Uterus (tissue), 4 donors: Measurements from ENCODE around the gene NTF4. TPM values are rescaled to one million over a fixed set of nuclear protein-coding genes. Genes with fewer than 3 reads are reported as not detected.
"Not testable (repeated sequence)": the region's sequence is repeated elsewhere in the genome, so short reads cannot be mapped to it uniquely, and the experiment has no call there.

ENCODE experiments used
- DNase-seq, 2 donors: peaks; one replicate each; pipeline ENCODE4 v3.0.0-alpha.2; 2019 to 2020
- H3K27ac ChIP-seq, 2 donors: fragments of 200-600 bp; sonication (generic); 1 replicate in 1 of 2; 2 replicates in 1 of 2; pipeline ENCODE4 v1.5.1; 2016 to 2018
- H3K27me3 ChIP-seq, 2 donors: fragments of 200-600 bp; sonication (generic); one replicate each; pipeline ENCODE4 v1.5.1; 2018 to 2019; ENCODE audit warnings: control low read depth in 1 of 2
- H3K36me3 ChIP-seq, 2 donors: fragments of 200-600 bp; sonication (generic); one replicate each; pipeline ENCODE4 v1.5.1; 2019; ENCODE audit warnings: control low read depth in 1 of 2
- H3K4me1 ChIP-seq, 2 donors: fragments of 200-600 bp; sonication (generic); one replicate each; pipeline ENCODE4 v1.5.1; 2018 to 2019; ENCODE audit warnings: control low read depth in 1 of 2
- H3K4me3 ChIP-seq, 2 donors: fragments of 200-600 bp; sonication (generic); 1 replicate in 1 of 2; 2 replicates in 1 of 2; pipeline ENCODE4 v1.5.1; 2018 to 2019; ENCODE audit warnings: mild to moderate bottlenecking in 1 of 2
- H3K9me3 ChIP-seq, 2 donors: fragments of 200-600 bp; sonication (generic); one replicate each; pipeline ENCODE4 v1.5.1; 2019; ENCODE audit warnings: control low read depth in 1 of 2
- POLR2A ChIP-seq, 2 donors: fragments of 450-650 bp; IDR thresholded peaks; one replicate each; pipeline ENCODE4 v1.6.1; 2016; ENCODE audit warnings: antibody characterized with exemption in 2 of 2, mild to moderate bottlenecking in 1 of 2, moderate library complexity in 1 of 2
- intact Hi-C: fragments of 100-400 bp; cut with DNase I; formaldehyde crosslinking; loops from one replicate; pipeline ENCODE4 v1.15.1; 2023; ENCODE audit warnings: low total_unique reads
- total RNA-seq, 4 donors: library from RNA; depleted of rRNA in 3 of 4; stranded (reverse); fragments of >200 nt in 3 of 4; gene quantifications; one replicate each; pipeline versions ENCODE4 v1.1.0 to v1.2.4, GENCODE V29; 2014 to 2023
- TF ChIP-seq, protein P1 (sequence below), 4 experiments: fragments of 200-600 bp in 2 of 4; fragments of 450-650 bp in 2 of 4; sonication (generic) in 2 of 4; IDR thresholded peaks; one replicate each; pipeline ENCODE4 v1.5.1; 2016 to 2019; ENCODE audit warnings: antibody characterized with exemption in 4 of 4, mild to moderate bottlenecking in 2 of 4, moderate library complexity in 1 of 4
- donor health status: DM: yes; HTN: yes; CAD: no.

Gene NTF4
- total RNA-seq, 4 donors from 2014 or later: 0.64 to 2.2 TPM; not detected in 2

DNA sequence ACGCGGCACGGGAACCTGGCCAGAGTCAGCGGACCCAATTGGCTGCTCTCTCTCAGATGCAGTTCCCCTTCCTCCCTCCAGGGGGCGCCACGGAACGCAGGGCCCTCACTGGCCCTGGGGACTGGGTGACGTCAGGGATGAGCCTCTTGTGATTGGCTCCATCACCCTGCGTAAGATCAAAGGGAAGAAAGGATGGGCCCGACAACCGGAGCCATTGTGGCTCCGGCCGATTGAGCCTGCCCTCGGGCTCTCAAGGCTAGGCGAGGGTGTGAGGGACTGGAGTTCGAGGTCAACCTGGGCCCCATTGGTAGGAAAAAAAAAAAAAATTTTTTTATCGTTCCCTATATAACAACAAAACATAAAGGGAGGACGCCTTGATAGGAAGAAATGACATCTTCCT lies 27.8 kb downstream of the NTF4 start, which contains the start of gene CGB1:
TSS of gene CGB1 (minus strand) at position 81 of the 400 bp plus-strand sequence. CDS start 184 bp downstream, outside the sequence.
- H3K4me3 ChIP-seq, H3K27me3 ChIP-seq, H3K9me3 ChIP-seq, DNase-seq, H3K4me1 ChIP-seq, H3K36me3 ChIP-seq, H3K27ac ChIP-seq, intact Hi-C loops: not testable (repeated sequence)

DNA sequence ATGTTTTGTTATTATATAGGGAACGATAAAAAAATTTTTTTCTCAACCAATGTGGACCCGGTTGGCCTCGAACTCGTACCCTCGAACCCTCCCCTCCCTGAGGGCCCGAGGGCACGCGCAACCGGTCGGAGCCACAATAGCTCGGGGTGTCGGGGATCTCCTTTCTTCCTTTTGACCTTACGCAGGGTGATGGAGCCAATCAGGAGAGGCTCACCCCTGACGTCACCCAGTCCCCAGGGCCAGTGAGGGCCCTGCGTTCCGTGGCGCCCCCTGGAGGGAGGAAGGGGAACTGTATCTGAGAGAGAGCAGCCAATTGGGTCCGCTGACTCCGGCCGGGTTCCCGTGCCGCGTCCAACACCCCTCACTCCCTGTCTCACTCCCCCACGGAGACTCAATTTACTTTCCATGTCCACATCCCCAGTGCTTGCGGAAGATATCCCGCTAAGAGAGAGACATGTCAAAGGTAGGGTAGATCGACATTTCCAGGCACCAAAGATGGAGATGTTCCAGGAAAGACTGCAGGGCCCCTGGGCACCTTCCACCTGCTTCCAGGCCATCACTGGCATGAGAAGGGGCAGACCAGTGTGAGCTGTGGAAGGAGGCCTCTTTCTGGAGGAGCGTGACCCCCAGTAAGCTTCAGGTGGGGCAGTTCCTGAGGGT lies 32.8 kb downstream of the NTF4 start, which contains the start of gene CGB2:
TSS of gene CGB2 (plus strand) at position 249 of the 660 bp plus-strand sequence. CDS start at position 455, 206 bp downstream.
- intact Hi-C loops, H3K4me1 ChIP-seq, H3K9me3 ChIP-seq, H3K36me3 ChIP-seq, H3K27me3 ChIP-seq, DNase-seq, H3K4me3 ChIP-seq, H3K27ac ChIP-seq: not testable (repeated sequence)

DNA sequence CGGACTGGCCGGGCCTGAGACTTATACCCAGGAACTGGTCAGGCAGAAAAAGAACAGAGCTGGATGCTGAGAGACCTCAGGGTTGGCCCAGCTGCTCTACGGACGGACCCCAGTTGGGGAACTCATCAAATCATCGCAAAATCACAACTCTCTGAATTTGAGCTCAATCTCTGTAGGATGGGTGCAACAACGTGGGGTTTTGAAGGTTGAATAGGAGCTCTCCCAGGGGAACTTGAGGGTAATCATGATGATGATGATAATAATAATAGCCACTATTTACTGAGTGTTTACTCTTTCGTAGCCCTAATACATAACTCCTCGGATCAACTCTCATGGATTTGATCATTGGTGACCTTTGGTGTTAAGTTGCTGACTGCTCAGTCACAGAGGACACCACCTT lies 34.3 kb downstream of the NTF4 start:
- H3K36me3 ChIP-seq, H3K27me3 ChIP-seq, H3K4me1 ChIP-seq, intact Hi-C loops, H3K27ac ChIP-seq, H3K4me3 ChIP-seq, H3K9me3 ChIP-seq, DNase-seq: not testable (repeated sequence)

DNA sequence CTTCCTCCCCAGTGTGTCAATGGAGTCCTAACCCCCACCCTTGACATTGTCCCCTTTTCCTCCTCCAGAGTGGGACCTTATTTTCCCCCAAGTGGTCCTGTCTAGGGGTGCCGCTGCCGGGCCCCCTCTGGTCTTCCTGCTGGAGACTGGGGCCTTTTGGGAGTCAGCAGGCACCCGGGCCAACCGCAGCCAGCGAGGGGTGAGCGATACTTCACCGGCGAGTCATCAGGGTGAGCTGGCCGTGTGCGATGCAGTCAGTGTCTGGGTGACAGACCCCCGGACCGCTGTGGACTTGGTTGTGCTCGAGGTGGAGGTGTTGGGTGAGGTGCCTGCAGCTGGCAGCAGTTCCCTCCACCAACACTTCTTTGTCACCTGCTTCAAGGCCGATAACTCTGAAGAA lies 34.9 kb downstream of the NTF4 start:
- H3K9me3 ChIP-seq, DNase-seq, intact Hi-C loops, H3K4me1 ChIP-seq, H3K36me3 ChIP-seq, H3K4me3 ChIP-seq, H3K27me3 ChIP-seq, H3K27ac ChIP-seq: not testable (repeated sequence)

DNA sequence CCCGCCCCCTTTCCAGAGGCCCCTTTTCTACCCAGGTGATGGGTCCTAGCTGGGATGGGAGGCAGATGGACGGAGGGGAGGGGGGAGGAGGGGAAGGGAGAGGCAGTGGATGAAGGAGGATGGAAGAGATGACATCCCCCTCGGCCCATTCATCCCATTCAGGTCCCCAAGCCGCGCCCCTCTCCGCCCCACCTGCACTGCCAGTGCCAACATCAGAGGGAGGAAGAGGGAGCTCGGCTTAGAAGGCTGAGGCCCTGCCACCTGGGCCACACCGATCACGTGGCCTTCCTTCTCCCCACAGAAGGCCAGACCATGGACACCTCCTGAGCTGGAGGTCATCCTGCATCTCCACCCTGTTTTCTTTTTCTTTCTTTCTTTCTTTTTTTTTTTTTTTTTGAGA lies 35.9 kb downstream of the NTF4 start:
- H3K27me3 ChIP-seq, intact Hi-C loops, H3K4me3 ChIP-seq, H3K9me3 ChIP-seq, H3K4me1 ChIP-seq, H3K27ac ChIP-seq, H3K36me3 ChIP-seq, DNase-seq: not testable (repeated sequence)

DNA sequence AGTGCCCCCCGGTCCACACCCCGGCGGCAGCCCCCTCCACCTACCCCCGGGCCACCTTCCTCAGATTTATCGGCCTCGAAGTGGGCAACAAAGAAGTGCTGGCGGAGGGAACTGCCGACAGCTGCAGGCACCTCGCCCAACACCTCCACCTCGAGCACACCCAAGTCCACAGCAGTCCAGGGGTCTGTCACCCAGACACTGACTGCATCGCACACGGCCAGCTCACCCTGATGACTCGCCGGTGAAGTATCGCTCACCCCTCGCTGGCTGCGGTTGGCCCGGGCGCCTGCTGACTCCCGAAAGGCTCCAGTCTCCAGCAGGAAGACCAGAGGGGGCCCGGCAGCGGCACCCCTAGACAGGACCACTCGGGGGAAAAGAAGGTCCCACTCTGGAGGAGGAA lies 39.0 kb downstream of the NTF4 start:
- H3K27me3 ChIP-seq, intact Hi-C loops, H3K36me3 ChIP-seq, H3K4me3 ChIP-seq, H3K27ac ChIP-seq, DNase-seq, H3K4me1 ChIP-seq, H3K9me3 ChIP-seq: not testable (repeated sequence)

DNA sequence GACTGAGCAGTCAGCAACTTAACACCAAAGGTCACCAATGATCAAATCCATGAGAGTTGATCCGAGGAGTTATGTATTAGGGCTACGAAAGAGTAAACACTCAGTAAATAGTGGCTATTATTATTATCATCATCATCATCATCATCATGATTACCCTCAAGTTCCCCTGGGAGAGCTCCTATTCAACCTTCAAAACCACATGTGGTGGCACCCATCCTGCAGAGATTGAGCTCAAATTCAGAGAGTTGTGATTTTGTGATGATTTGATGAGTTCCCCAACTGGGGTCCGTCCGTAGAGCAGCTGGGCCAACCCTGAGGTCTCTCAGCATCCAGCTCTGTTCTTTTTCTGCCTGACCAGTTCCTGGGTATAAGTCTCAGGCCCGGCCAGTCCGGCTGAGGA lies 39.5 kb downstream of the NTF4 start:
- H3K9me3 ChIP-seq, DNase-seq, H3K4me1 ChIP-seq, H3K4me3 ChIP-seq, H3K36me3 ChIP-seq, H3K27ac ChIP-seq, intact Hi-C loops, H3K27me3 ChIP-seq: not testable (repeated sequence)

DNA sequence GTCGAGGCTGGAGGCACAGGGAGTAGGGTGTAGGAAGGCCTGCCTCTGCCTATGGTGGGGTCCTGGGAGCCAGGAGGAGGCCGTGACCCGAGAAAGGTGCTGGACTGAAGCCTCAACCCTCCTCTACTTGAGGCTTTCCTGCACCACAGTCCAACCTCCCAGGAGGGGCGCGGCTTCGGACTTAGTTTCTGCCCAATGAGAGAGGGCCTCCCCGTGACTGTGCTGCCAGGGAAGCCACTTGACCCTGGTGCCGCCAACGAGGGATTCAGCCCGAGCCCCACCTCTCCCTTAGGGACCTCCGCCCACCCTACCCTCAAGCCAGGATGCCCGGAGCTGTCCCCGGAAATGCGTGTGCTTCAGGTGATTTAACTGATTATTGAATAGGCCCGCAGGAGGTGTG lies 40.4 kb downstream of the NTF4 start, which contains the start of gene CGB3:
TSS of gene CGB3 (minus strand) at position 101 of the 400 bp plus-strand sequence. CDS start 362 bp downstream, outside the sequence.
- H3K9me3 ChIP-seq, H3K27ac ChIP-seq, H3K4me1 ChIP-seq, intact Hi-C loops, H3K27me3 ChIP-seq, DNase-seq, H3K4me3 ChIP-seq, H3K36me3 ChIP-seq: not testable (repeated sequence)

DNA sequence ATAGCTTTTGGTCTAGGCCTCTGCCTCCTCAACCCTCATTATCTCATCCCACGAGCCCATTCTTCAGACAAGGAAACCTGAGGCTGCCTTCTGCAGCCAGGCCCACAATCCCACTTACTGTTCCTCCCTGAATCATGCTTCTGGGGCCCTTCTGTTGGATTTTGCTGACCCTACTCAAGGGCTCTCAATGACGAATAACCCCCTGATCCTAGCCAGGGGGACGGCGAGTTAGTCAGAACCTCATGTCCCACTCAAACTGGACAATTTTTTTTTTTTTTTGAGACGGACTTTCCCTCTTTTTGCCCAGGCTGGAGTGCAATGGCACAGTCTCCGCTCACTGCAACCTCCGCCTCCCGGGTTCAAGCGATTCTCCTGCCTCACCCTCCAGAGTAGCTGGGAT lies 42.5 kb downstream of the NTF4 start:
- intact Hi-C loops: no loop called here
- peaks cover 0 to 7% of the 10 kb centered on the region in 2 donors for H3K4me1 ChIP-seq
- no peaks in the 10 kb centered on the region for H3K9me3 ChIP-seq
- no peaks in the 10 kb centered on the region for H3K27me3 ChIP-seq
- DNase-seq: no peak
- no peak overlapping the region for H3K27ac ChIP-seq
- no peak for TF ChIP-seq POLR2A (IDR thresholded peaks at IDR 0.05)
- TF ChIP-seq, protein P1, sequence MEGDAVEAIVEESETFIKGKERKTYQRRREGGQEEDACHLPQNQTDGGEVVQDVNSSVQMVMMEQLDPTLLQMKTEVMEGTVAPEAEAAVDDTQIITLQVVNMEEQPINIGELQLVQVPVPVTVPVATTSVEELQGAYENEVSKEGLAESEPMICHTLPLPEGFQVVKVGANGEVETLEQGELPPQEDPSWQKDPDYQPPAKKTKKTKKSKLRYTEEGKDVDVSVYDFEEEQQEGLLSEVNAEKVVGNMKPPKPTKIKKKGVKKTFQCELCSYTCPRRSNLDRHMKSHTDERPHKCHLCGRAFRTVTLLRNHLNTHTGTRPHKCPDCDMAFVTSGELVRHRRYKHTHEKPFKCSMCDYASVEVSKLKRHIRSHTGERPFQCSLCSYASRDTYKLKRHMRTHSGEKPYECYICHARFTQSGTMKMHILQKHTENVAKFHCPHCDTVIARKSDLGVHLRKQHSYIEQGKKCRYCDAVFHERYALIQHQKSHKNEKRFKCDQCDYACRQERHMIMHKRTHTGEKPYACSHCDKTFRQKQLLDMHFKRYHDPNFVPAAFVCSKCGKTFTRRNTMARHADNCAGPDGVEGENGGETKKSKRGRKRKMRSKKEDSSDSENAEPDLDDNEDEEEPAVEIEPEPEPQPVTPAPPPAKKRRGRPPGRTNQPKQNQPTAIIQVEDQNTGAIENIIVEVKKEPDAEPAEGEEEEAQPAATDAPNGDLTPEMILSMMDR (IDR thresholded peaks at IDR 0.05): no peak
- no peaks in the 10 kb centered on the region for H3K36me3 ChIP-seq
- no peak overlapping the region for H3K4me3 ChIP-seq
